IPS-18c (cell line): ENCODE results near the gene RAPGEF6.
"Not testable (repeated sequence)": the region's sequence is repeated elsewhere in the genome, so short reads cannot be mapped to it uniquely, and the experiment has no call there.

Experiments
- H3K4me3 ChIP-seq: 2 replicates; pipeline ENCODE4 v1.7.0; 2013; ENCODE audit warnings: low read depth, mild to moderate bottlenecking, low read length, moderate library complexity; ENCODE audit not compliant: insufficient read depth
- H3K9me3 ChIP-seq: one replicate; pipeline ENCODE4 v1.6.1; 2013; ENCODE audit warnings: mild to moderate bottlenecking, low read length, moderate library complexity; ENCODE audit not compliant: control insufficient read depth, insufficient read depth

Gene RAPGEF6

GRCh38 chr5:131622633-131623032, 12.4 kb downstream of the RAPGEF6 start:
- Histone ChIP-seq H3K4me3 (no peak overlapping the region), H3K9me3 (no peaks in the 10 kb centered on the region)

GRCh38 chr5:131621164-131621563, 13.9 kb downstream of the RAPGEF6 start:
- not testable (repeated sequence) for H3K9me3 ChIP-seq

DNA sequence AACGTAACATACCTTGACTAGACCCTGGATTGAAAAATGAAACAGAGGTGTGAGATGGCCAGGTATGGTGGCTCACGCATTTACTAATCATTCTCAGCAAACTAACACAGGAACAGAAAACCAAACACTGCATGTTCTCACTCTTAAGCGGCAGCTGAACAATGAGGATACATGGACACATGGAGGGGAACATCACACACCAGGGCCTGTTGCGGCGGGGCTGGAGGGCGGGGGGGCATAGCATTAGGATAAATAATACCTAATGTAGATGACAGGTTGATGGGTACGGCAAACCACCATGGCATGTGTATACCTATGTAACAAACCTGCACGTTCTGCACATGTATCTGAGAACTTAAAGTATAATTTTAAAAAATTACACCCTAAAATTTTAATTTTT, 15.9 kb downstream of the RAPGEF6 start:
- H3K4me3 ChIP-seq: no peak overlapping the region
- H3K9me3 ChIP-seq: no peaks in the 10 kb centered on the region

More at GRCh38 chr5:131621164-131621563, 13.9 kb downstream of the RAPGEF6 start:
- not testable (repeated sequence) for H3K4me3 ChIP-seq

DNA sequence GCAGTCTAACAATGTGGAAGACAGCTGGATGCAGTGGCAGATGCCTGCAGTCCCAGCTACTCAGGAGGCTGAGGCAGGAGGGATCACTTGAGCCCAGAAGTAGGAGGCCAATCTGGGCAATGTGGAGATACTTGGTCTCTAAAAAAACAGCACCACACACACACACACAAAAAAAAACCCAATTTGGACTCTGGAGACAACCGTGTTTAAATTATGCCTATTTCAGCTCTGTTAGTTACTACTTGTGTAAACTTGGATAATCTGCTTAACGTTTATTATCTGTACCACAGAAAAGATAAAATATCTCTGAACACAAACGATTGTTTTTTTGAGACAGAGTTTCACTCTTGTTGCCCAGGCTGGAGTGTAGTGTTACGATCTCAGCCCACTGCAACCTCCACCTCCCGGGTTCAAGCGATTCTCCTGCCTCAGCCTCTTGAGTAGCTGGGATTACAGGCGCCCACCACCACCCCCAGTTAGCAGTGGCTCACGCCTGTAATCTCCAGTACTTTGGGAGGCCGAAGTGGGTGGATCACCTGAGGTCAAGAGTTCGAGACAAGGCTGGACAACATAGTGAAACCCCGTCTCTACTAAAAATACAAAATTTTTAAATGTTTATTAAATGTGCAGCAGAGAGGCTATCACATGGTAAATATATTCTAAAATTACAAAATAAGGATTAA, 17.7 kb downstream of the RAPGEF6 start:
- Histone ChIP-seq H3K9me3 (no peaks in the 10 kb centered on the region), H3K4me3 (no peak overlapping the region)

GRCh38 chr5:131615957-131616356, 19.1 kb downstream of the RAPGEF6 start:
- Histone ChIP-seq H3K4me3 (no peak overlapping the region), H3K9me3 (no peaks in the 10 kb centered on the region)

DNA sequence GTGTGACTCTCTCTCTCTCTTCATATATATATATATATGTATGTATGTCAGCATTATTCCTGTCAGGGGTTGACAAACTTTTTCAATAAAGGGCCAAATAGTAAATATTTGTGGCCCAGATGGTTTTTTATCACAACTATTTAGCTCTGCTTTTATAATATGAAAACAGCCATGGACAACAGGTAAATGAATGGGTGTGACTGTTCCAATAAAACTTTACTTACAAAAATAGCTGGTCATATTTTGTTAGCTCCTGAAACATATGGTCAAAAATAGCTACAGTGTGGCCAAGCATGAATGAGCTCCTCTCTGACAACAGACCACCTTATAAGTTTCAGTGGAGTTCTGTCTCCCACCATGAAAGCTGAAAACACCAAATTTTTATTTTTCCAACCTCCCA, 21.6 kb downstream of the RAPGEF6 start:
- H3K4me3 ChIP-seq: no peak overlapping the region
- H3K9me3 ChIP-seq: no peaks in the 10 kb centered on the region

GRCh38 chr5:131611064-131611381, 24.0 kb downstream of the RAPGEF6 start:
- Histone ChIP-seq H3K9me3 (no peaks in the 10 kb centered on the region), H3K4me3 (no peak overlapping the region)

GRCh38 chr5:131610198-131611063, 24.6 kb downstream of the RAPGEF6 start:
- no peaks in the 10 kb centered on the region for H3K9me3 ChIP-seq
- H3K4me3 ChIP-seq: no peak overlapping the region

DNA sequence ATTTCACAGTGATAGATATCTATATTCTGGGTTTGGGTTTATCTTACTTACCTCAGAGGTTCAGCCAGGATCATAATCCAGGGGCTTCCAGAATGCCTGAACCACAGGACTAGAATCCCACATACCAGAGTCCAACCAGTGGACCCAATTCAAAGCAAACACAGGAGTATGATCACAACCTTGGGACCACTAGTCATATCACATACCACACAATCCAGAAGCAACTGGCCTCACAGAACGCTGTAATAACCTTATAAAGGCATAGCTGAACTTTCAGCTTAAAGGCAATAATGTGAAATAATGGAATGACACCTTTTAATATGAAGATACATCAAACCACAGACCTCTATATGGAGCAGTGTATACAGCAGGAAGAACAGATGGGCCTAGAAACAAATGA, 25.3 kb downstream of the RAPGEF6 start:
- H3K9me3 ChIP-seq: no peaks in the 10 kb centered on the region
- no peak overlapping the region for H3K4me3 ChIP-seq

GRCh38 chr5:131608597-131608996, 26.4 kb downstream of the RAPGEF6 start:
- H3K9me3 ChIP-seq: no peaks in the 10 kb centered on the region
- H3K4me3 ChIP-seq: no peak overlapping the region

DNA sequence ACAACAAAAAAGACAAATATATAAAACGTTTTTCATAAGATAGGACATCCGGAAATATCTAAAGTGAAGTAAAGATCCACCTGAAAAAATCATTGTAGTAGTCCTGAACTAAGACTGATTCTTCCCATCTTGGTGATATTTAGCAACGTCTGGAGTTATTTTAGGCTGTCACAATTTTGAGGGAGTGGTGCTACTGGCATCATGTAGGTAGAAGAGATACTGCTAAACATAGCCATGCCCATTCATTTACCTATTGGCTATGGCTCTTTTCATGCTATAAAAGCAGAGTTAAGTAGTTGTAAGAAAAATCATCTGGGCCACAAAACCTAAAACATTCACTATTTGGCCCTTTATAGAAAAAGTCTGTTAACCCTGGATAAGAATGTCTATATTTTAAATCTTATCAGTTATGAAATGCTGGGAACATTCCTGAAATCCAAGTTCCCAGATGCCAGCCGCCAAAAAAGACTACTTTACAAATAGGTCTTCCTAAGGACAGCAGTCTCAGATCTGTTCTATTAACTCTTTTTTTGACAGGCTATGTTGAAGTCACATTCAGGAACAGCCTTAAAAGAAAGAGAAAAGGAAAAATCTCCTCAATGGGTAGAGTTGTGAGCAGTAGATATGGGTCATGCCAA, 27.0 kb downstream of the RAPGEF6 start:
- no peaks in the 10 kb centered on the region for H3K9me3 ChIP-seq
- H3K4me3 ChIP-seq: no peak overlapping the region

DNA sequence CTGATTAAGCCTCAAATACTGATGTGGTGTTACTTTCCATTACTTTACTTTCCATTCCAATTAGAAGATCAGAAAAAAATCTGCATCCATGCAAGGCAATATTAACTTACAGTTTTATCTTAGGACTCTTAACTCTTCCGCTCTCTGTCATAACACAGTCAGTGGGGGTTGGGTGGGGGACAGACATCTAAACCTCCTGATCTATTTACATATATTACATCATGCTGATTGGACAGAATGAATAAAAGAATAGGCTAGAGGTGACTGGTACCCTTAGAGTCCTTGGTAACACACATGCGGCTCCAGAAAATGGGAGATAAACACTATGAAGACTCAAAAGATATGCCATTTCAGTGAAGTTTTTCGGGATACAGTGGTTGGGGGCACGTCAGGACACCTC, 27.6 kb downstream of the RAPGEF6 start:
- no peak overlapping the region for H3K4me3 ChIP-seq
- no peaks in the 10 kb centered on the region for H3K9me3 ChIP-seq

DNA sequence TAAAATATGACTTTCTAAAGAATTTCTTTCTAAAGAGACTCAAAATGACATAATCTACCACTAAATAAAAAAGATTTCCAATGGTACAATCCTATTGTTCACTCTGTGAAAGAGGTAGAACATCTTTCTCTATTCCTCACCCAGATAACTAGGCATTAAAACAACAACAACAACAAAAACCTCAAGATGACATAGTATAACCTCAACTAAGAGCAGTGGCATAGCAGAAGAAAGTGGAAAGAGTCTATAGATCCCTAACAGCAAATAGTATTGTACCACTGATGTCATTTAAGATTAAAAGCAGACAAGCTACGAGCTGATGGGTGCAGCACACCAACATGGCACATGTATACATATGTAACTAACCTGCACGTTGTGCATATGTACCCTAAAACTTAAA, 29.9 kb downstream of the RAPGEF6 start:
- no peaks in the 10 kb centered on the region for H3K9me3 ChIP-seq
- no peak overlapping the region for H3K4me3 ChIP-seq

DNA sequence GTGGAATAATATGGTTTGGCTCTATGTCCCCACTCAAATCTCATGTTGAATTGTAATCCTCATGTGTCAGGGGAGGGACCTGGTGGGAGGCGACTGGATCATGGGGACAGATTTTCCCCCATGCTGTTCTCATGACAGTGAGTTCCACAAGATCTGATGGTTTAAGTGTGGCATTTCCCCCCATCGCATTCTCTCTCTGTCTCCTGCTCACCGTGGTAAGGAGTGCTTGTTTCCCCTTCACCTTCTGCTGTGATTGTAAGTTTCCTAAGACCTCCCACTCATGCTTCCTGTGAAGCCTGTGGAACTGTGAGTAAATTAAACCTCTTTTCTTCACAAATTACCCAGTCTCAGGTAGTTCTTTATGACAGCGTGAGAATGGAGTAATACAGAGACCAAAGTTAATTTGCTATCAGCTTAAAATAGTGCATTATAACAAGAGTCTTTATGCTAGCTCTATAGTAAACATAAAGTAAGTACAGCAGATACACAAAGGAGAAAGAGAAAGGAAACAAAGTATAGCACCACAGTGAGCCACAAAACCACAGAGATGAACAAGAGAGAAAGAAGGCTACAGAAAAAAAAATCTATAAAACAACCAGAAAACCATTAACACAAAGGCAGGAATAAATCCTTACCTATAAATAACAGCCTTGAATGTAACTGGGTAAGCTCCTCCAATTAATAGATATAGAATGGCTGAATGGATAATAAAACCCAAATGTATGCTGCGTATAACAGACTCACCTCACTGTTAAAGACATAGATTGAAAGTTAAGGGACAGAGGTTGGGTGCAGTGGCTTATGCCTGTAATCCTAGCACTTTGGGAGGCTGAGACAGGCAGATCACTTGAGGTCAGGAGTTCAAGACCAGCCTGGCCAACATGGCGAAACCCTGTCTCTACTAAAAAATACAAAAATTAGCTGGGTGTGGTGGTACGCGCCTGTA, 39.7 kb downstream of the RAPGEF6 start:
- H3K4me3 ChIP-seq: no peak overlapping the region
- no peaks in the 10 kb centered on the region for H3K9me3 ChIP-seq

- no peaks in the 10 kb centered on the region for H3K9me3 ChIP-seq
- no peak overlapping the region for H3K4me3 ChIP-seq
Observed at GRCh38 chr5:131593921-131594320, 41.1 kb downstream of the RAPGEF6 start.

DNA sequence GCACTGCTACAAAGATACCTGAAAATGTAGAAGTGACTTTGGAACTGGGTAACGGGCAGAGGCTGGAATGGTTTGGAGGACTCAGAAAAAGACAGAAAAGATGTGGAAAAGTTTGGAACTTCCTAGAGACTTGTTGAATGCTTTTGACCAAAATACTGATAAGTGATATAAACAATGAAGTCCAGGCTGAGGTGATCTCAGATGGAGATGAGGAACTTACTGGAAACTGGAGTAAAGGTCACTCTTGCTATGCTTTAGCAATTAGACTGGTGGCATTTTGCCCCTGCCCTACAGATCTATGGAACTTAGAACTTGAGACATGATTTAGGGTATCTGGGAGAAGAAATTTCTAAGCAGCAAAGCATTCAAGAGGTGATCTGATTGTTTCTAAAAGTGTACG, 41.6 kb downstream of the RAPGEF6 start:
- not testable (repeated sequence) for H3K9me3 ChIP-seq

More for the DNA sequence above, 41.6 kb downstream of the RAPGEF6 start:
- not testable (repeated sequence) for H3K4me3 ChIP-seq
